Measurements from ENCODE around the gene WNT5B.

GRCh38 chr12:1643043-1643442 is 14.0 kb downstream of the WNT5B start:
- no peak for TF ChIP-seq CTCF (IDR thresholded peaks at IDR 0.05; ENCODE audit: low read length)
- no peak for TF ChIP-seq EZH2 (IDR thresholded peaks at IDR 0.05; ENCODE audit: borderline replicate concordance, low read length)
